Thyroid gland (tissue), 4 donors: ENCODE measurements around the gene DNTT.

Source experiments
- POLR2A ChIP-seq, 2 donors: fragments of 450-650 bp; IDR thresholded peaks; one replicate each; pipeline ENCODE4 v1.6.1; 2017; ENCODE audit warnings: antibody characterized with exemption in 2 of 2, mild to moderate bottlenecking in 2 of 2, moderate library complexity in 1 of 2
- TF ChIP-seq, protein P1 (sequence below), 6 experiments: fragments of 200-600 bp in 3 of 6; fragments of 450-650 bp in 3 of 6; sonication (generic) in 3 of 6; IDR thresholded peaks; one replicate each; pipeline ENCODE4 v1.5.1; 2016 to 2019; ENCODE audit warnings: antibody characterized with exemption in 6 of 6, mild to moderate bottlenecking in 2 of 6, inconsistent platforms in 1 of 6, moderate library complexity in 1 of 6

GRCh38 chr10:96268341-96268909 is 35.8 kb upstream of the DNTT start:
- TF ChIP-seq, protein P1, sequence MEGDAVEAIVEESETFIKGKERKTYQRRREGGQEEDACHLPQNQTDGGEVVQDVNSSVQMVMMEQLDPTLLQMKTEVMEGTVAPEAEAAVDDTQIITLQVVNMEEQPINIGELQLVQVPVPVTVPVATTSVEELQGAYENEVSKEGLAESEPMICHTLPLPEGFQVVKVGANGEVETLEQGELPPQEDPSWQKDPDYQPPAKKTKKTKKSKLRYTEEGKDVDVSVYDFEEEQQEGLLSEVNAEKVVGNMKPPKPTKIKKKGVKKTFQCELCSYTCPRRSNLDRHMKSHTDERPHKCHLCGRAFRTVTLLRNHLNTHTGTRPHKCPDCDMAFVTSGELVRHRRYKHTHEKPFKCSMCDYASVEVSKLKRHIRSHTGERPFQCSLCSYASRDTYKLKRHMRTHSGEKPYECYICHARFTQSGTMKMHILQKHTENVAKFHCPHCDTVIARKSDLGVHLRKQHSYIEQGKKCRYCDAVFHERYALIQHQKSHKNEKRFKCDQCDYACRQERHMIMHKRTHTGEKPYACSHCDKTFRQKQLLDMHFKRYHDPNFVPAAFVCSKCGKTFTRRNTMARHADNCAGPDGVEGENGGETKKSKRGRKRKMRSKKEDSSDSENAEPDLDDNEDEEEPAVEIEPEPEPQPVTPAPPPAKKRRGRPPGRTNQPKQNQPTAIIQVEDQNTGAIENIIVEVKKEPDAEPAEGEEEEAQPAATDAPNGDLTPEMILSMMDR (IDR thresholded peaks at IDR 0.05), result no peak
- TF ChIP-seq POLR2A (IDR thresholded peaks at IDR 0.05), result no peak
